ENCODE data around the gene EFCAB6. TPM values are rescaled to one million over a fixed set of nuclear protein-coding genes. Genes with fewer than 3 reads are reported as not detected.

The EFCAB6 gene
- total and polyA plus RNA-seq, 12 donors = 1.6 to 4.8 (median 2.9) TPM

DNA sequence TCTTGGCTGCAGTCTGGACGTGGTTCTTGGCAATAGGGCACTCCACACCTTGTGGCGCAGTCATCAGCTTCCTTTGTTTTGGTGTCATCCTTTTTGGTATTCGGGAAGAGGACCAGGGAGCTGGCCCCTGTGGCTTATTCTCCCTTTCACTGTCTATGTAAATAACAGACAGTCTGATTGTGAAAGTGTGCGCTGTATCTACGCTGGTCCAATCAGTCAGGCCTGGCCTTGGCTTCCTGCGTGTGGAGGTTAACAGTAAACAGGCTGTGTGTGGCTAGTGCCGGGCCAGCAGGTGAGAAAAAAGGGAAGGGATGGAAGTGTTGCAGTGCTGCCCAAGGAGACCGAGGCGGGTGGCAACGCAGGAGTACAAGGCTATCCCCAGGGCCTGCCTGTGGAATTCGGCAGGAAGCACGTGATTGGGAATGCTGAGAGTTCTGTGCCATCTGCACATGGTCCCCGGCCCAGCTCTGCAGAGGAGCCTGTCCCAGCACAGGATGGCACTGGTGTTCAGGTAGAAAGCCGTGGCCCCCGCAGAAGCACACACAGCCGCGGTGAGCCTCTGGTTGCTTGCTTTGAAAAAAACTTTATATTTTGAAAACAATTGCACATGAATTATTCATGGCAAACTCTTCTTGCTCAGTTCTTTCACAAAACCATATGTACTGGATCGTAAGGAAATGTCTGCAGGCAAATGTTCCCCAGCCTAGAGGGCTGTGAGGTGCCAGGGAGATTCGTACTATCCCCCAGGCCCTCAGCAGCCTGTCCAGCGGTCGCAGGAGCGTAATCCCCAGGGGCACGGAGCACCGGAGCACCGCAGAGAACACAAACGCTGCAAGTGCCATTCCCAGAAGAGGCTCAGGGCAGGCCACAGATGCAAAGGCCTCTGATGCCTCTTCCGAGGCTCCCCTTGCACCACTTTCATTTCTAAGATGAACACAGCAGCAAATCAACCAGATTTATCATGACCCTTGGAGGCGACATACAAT, 174.5 kb downstream of the EFCAB6 start:
- no peaks in the 10 kb centered on the region for H3K4me1 ChIP-seq (replicated peaks in 1 of 2)
- no peaks in the 10 kb centered on the region for H3K27me3 ChIP-seq
- H3K27ac ChIP-seq = no peak overlapping the region
- 84 to 92% (median 91%) methylated on average over 24 to 28 of the region's 28 CpGs for WGBS, 4 donors
- H3K9me3 ChIP-seq (replicated peaks in 1 of 3) = no peaks in the 10 kb centered on the region
- intact Hi-C loops (cut with DNase I) = no loop called here
- peak in 1 of 7 donors; percentile 31 for DNase-seq
- no peak for TF ChIP-seq POLR2A (IDR thresholded peaks at IDR 0.05)
- TF ChIP-seq, protein P1, sequence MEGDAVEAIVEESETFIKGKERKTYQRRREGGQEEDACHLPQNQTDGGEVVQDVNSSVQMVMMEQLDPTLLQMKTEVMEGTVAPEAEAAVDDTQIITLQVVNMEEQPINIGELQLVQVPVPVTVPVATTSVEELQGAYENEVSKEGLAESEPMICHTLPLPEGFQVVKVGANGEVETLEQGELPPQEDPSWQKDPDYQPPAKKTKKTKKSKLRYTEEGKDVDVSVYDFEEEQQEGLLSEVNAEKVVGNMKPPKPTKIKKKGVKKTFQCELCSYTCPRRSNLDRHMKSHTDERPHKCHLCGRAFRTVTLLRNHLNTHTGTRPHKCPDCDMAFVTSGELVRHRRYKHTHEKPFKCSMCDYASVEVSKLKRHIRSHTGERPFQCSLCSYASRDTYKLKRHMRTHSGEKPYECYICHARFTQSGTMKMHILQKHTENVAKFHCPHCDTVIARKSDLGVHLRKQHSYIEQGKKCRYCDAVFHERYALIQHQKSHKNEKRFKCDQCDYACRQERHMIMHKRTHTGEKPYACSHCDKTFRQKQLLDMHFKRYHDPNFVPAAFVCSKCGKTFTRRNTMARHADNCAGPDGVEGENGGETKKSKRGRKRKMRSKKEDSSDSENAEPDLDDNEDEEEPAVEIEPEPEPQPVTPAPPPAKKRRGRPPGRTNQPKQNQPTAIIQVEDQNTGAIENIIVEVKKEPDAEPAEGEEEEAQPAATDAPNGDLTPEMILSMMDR (IDR thresholded peaks at IDR 0.05) = no peak
- no peaks in the 10 kb centered on the region for H3K36me3 ChIP-seq (replicated peaks in 1 of 2)
- no peak overlapping the region for H3K4me3 ChIP-seq

DNA sequence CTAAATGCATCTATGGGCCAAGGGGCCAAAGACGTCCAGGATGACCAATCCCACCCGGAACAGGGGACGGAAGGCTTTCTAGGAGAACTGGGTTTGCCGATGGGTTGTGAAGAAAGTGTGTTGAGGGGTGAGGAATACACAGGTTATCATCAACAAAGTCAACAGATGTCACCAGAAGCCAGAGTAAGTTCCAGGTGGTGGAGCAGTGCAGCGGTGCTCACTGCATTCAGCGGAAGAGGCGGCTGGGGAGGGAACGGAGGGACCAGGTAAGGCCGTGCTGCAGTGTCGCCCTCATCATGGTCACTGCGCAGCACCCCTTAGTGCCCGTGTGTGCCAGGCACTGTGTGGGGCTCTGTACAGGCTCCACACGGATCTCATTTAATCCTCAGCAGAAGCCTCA, 176.0 kb downstream of the EFCAB6 start:
- Histone ChIP-seq H3K27me3 (no peaks in the 10 kb centered on the region), H3K36me3 (replicated peaks in 1 of 2) (no peaks in the 10 kb centered on the region), H3K27ac (no peak overlapping the region), H3K4me1 (replicated peaks in 1 of 2) (no peaks in the 10 kb centered on the region), H3K4me3 (no peak overlapping the region), H3K9me3 (replicated peaks in 1 of 3) (no peaks in the 10 kb centered on the region)
- TF ChIP-seq, protein P1 (IDR thresholded peaks at IDR 0.05) = no peak
- no peak for TF ChIP-seq POLR2A (IDR thresholded peaks at IDR 0.05)
- WGBS, 4 donors = 88 to 92% (median 90%) methylated on average over 13 of the region's 13 CpGs
- DNase-seq = no peak
- intact Hi-C loops (cut with DNase I) = no loop called here

DNA sequence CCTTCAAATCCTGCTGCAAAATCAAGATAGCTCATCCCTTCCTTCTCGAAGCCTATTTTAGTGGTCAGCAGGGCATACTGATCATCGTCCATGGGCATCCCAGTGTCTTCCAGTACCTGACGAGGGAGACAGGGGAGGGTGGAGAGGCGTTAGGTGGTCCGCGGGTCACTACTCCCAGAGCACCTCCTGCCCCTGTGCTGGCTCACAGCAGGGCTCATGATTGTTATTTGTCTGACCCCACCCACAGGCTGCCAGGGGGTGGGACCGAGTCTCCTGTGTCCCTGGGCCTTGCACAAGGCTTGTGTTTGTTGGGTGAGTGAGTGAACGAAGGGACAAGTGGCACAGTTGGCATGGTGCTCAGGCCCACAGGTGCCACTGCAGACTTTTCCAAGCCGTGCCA, 177.0 kb downstream of the EFCAB6 start:
- DNase-seq = no peak
- no peak overlapping the region for H3K27ac ChIP-seq
- intact Hi-C loops (cut with DNase I) = no loop called here
- no peaks in the 10 kb centered on the region for H3K9me3 ChIP-seq (replicated peaks in 1 of 3)
- H3K4me3 ChIP-seq = no peak overlapping the region
- no peaks in the 10 kb centered on the region for H3K27me3 ChIP-seq
- no peaks in the 10 kb centered on the region for H3K4me1 ChIP-seq (replicated peaks in 1 of 2)
- TF ChIP-seq, protein P1 (IDR thresholded peaks at IDR 0.05) = no peak
- TF ChIP-seq POLR2A (IDR thresholded peaks at IDR 0.05) = no peak
- H3K36me3 ChIP-seq (replicated peaks in 1 of 2) = no peaks in the 10 kb centered on the region
- WGBS, 4 donors = 80 to 90% (median 87%) methylated on average over 8 to 9 of the region's 9 CpGs

DNA sequence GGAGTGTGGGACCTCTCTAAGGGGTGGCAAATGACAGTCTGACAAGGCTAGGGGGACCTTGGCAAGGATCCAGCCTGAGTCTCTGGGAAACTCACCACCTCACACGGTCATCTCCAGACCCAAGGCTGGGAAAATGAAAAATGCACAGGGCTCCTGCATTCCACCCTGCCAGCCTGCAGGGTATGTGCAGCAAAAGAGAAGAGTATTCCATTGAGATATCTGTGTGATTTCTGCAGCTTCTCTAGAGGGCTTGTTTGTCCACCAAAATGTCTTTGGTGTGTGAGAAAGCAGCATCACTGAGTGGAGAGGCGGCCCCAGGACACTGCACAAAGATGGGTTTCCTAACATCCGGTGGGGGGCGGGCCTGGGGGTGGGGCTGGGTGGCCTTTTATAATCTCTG, 177.8 kb downstream of the EFCAB6 start:
- no peak for TF ChIP-seq POLR2A (IDR thresholded peaks at IDR 0.05)
- TF ChIP-seq, protein P1 (IDR thresholded peaks at IDR 0.05) = no peak
- Histone ChIP-seq H3K36me3 (replicated peaks in 1 of 2) (no peaks in the 10 kb centered on the region), H3K9me3 (replicated peaks in 1 of 3) (no peaks in the 10 kb centered on the region), H3K27me3 (no peaks in the 10 kb centered on the region), H3K27ac (no peak overlapping the region), H3K4me1 (replicated peaks in 1 of 2) (no peaks in the 10 kb centered on the region), H3K4me3 (no peak overlapping the region)
- DNase-seq = no peak
- 58 to 79% (median 61%) methylated on average over 2 to 4 of the region's 4 CpGs for WGBS, 4 donors
- intact Hi-C loops (cut with DNase I) = no loop called here

All from adrenal gland (tissue), 12 donors.